ENCODE measurements around the gene VPS18.

VPS18 gene

GRCh38 chr15:40893733-40894680, at the start of gene VPS18:
TSS of gene VPS18 (plus strand) at chr15:40894450. CDS start at chr15:40894769, 319 bp downstream.
- Histone ChIP-seq H3K4me2 (ENCODE audit: low read depth, low read length, poor library complexity, severe bottlenecking) (peak within 1 kb of the TSS; percentile 91), H3K9me2 (replicated peaks; ENCODE audit: insufficient read depth, low read length) (no peaks in the 10 kb centered on the region), H3K9me3 (ENCODE audit: insufficient read depth, low read length) (no peaks in the 10 kb centered on the region), H3K9ac (ENCODE audit: low read length) (peak within 1 kb of the TSS; percentile 85), H4K20me1 (ENCODE audit: low read depth, low read length) (no peaks in the 10 kb centered on the region), H3F3A (ENCODE audit: insufficient read depth) (0 out of 2 replicates have a peak, but pooled peaks cover 3% of the 10 kb centered on the region), H3K27ac (ENCODE audit: low read depth, low read length) (peak within 1 kb of the TSS; percentile 5), H3K36me3 (ENCODE audit: low read length) (no peaks in the 10 kb centered on the region), H3K27me3 (ENCODE audit: low read length) (no peaks in the 10 kb centered on the region), H3K79me2 (ENCODE audit: insufficient read depth, low read length) (peaks cover 12% of the 10 kb centered on the region; the same call in 1 of the 2 replicates), H2AFZ (ENCODE audit: low read depth, low read length, severe bottlenecking) (peak within 1 kb of the TSS; percentile 98), H3K4me3 (ENCODE audit: insufficient read depth, low read length, poor library complexity, severe bottlenecking) (peak within 1 kb of the TSS; percentile 91)
- TF ChIP-seq CTCF (IDR thresholded peaks at IDR 0.05; ENCODE audit: insufficient read depth, low read length, poor library complexity, severe bottlenecking) (peak; percentile 28), EZH2phosphoT487 (conservative IDR thresholded peaks at IDR 0.05; ENCODE audit: low read length) (no peak)

- no peak overlapping the region for H3K27ac ChIP-seq (ENCODE audit: low read depth, low read length)
- peak overlapping the region; percentile 9; the same call in 1 of the 2 replicates for H3K9ac ChIP-seq (ENCODE audit: low read length)
- no peaks in the 10 kb centered on the region for H4K20me1 ChIP-seq (ENCODE audit: low read depth, low read length)
- peak overlapping the region; percentile 24 for H3K4me3 ChIP-seq (ENCODE audit: insufficient read depth, low read length, poor library complexity, severe bottlenecking)
- H3K9me3 ChIP-seq (ENCODE audit: insufficient read depth, low read length), result no peaks in the 10 kb centered on the region
- H3K9me2 ChIP-seq (replicated peaks; ENCODE audit: insufficient read depth, low read length), result no peaks in the 10 kb centered on the region
- H3F3A ChIP-seq (ENCODE audit: insufficient read depth), result no peaks in the 10 kb centered on the region
- H3K79me2 ChIP-seq (ENCODE audit: insufficient read depth, low read length), result no peaks in the 10 kb centered on the region
- H3K27me3 ChIP-seq (ENCODE audit: low read length), result no peaks in the 10 kb centered on the region
- peak overlapping the region; percentile 49 for H2AFZ ChIP-seq (ENCODE audit: low read depth, low read length, severe bottlenecking)
- TF ChIP-seq CTCF (IDR thresholded peaks at IDR 0.05; ENCODE audit: insufficient read depth, low read length, poor library complexity, severe bottlenecking), result no peak
- TF ChIP-seq EZH2phosphoT487 (conservative IDR thresholded peaks at IDR 0.05; ENCODE audit: low read length), result no peak
- H3K4me2 ChIP-seq (ENCODE audit: low read depth, low read length, poor library complexity, severe bottlenecking), result peak overlapping the region; percentile 47
- H3K36me3 ChIP-seq (ENCODE audit: low read length), result no peaks in the 10 kb centered on the region
These were observed 49.6 kb upstream of the VPS18 start for GRCh38 chr15:40844696-40845030.

GRCh38 chr15:40845036-40845435, 49.2 kb upstream of the VPS18 start:
- Histone ChIP-seq H3K9me2 (replicated peaks; ENCODE audit: insufficient read depth, low read length) (no peaks in the 10 kb centered on the region), H3K4me3 (ENCODE audit: insufficient read depth, low read length, poor library complexity, severe bottlenecking) (no peak overlapping the region), H3K9me3 (ENCODE audit: insufficient read depth, low read length) (no peaks in the 10 kb centered on the region), H3K36me3 (ENCODE audit: low read length) (no peaks in the 10 kb centered on the region), H3F3A (ENCODE audit: insufficient read depth) (no peaks in the 10 kb centered on the region), H3K27me3 (ENCODE audit: low read length) (no peaks in the 10 kb centered on the region), H4K20me1 (ENCODE audit: low read depth, low read length) (no peaks in the 10 kb centered on the region), H3K9ac (ENCODE audit: low read length) (0 out of 2 replicates have a peak overlapping the region, but pooled peaks have one; percentile 9), H3K4me2 (ENCODE audit: low read depth, low read length, poor library complexity, severe bottlenecking) (peak overlapping the region; percentile 47), H3K79me2 (ENCODE audit: insufficient read depth, low read length) (no peaks in the 10 kb centered on the region), H2AFZ (ENCODE audit: low read depth, low read length, severe bottlenecking) (no peak overlapping the region), H3K27ac (ENCODE audit: low read depth, low read length) (no peak overlapping the region)
- no peak for TF ChIP-seq EZH2phosphoT487 (conservative IDR thresholded peaks at IDR 0.05; ENCODE audit: low read length)
- no peak for TF ChIP-seq CTCF (IDR thresholded peaks at IDR 0.05; ENCODE audit: insufficient read depth, low read length, poor library complexity, severe bottlenecking)
